H9 (cell line): ENCODE measurements around the gene TPP1. TPM values are rescaled to one million over a fixed set of nuclear protein-coding genes. Genes with fewer than 3 reads are reported as not detected.

Experiments used
- DNase-seq: peaks from one replicate; pipeline ENCODE4 v3.0.0-alpha.2; 2017
- H2AFZ ChIP-seq: one replicate; pipeline ENCODE4 v1.6.1; 2013; ENCODE audit warnings: mild to moderate bottlenecking, low read length, control low read depth, moderate library complexity
- H2AK5ac ChIP-seq: 2 replicates; pipeline ENCODE4 v1.6.1; 2013; ENCODE audit warnings: low read length, control low read depth, mixed read lengths; ENCODE audit not compliant: insufficient read length
- H2BK120ac ChIP-seq: one replicate; pipeline ENCODE4 v1.6.1; 2013; ENCODE audit warnings: low read depth, mild to moderate bottlenecking, low read length, control low read depth, inconsistent platforms; ENCODE audit not compliant: poor library complexity, severe bottlenecking
- H2BK12ac ChIP-seq: 2 replicates; pipeline ENCODE4 v1.6.1; 2013; ENCODE audit warnings: low read length, control low read depth, mixed read lengths, low read depth; ENCODE audit not compliant: insufficient read length
- H2BK15ac ChIP-seq: 2 replicates; pipeline ENCODE4 v1.6.1; 2013; ENCODE audit warnings: low read depth, low read length, control low read depth
- H2BK20ac ChIP-seq: one replicate; pipeline ENCODE4 v1.6.1; 2013; ENCODE audit warnings: low read depth, mild to moderate bottlenecking, low read length, control low read depth, inconsistent platforms; ENCODE audit not compliant: poor library complexity, severe bottlenecking
- H2BK5ac ChIP-seq: 2 replicates; pipeline ENCODE4 v1.6.1; 2013; ENCODE audit warnings: low read length, control low read depth, mixed read lengths; ENCODE audit not compliant: insufficient read length
- H3K14ac ChIP-seq: 2 replicates; pipeline ENCODE4 v1.6.1; 2013; ENCODE audit warnings: low read length, control low read depth; ENCODE audit not compliant: insufficient read depth
- H3K18ac ChIP-seq: 2 replicates; pipeline ENCODE4 v1.6.1; 2013; ENCODE audit warnings: low read depth, mild to moderate bottlenecking, mixed read lengths, low read length, control low read depth; ENCODE audit not compliant: insufficient read length
- H3K23ac ChIP-seq: 2 replicates; pipeline ENCODE4 v1.6.1; 2013; ENCODE audit warnings: low read length, control low read depth, mixed read lengths, low read depth; ENCODE audit not compliant: insufficient read length
- H3K23me2 ChIP-seq: 2 replicates; pipeline ENCODE4 v1.6.1; 2013; ENCODE audit warnings: low read depth, mild to moderate bottlenecking, mixed read lengths, low read length, control low read depth; ENCODE audit not compliant: insufficient read length, poor library complexity, severe bottlenecking
- H3K27ac ChIP-seq: 2 replicates; pipeline ENCODE4 v1.5.1; 2013; ENCODE audit warnings: low read length, control low read depth, mixed read lengths, low read depth; ENCODE audit not compliant: insufficient read length
- H3K27me3 ChIP-seq: 2 replicates; pipeline ENCODE4 v1.6.1; 2013; ENCODE audit warnings: low read length, control low read depth, inconsistent platforms; ENCODE audit not compliant: insufficient read depth
- H3K4ac ChIP-seq: 2 replicates; pipeline ENCODE4 v1.6.1; 2013; ENCODE audit warnings: low read depth, mild to moderate bottlenecking, control low read depth, inconsistent platforms, low read length, moderate library complexity
- H3K4me1 ChIP-seq: 2 replicates; pipeline ENCODE4 v1.6.1; 2013; ENCODE audit warnings: low read length, control low read depth, inconsistent platforms; ENCODE audit not compliant: insufficient read depth
- H3K4me2 ChIP-seq: 2 replicates; pipeline ENCODE4 v1.6.1; 2013; ENCODE audit warnings: low read length, control low read depth, mixed read lengths; ENCODE audit not compliant: insufficient read length, insufficient read depth
- H3K56ac ChIP-seq: 2 replicates; pipeline ENCODE4 v1.6.1; 2013; ENCODE audit warnings: low read depth, mild to moderate bottlenecking, mixed read lengths, low read length, control low read depth; ENCODE audit not compliant: insufficient read length
- H3K79me1 ChIP-seq: 2 replicates; pipeline ENCODE4 v1.6.1; 2013; ENCODE audit warnings: low read depth, mild to moderate bottlenecking, moderate library complexity, low read length, control low read depth, inconsistent platforms; ENCODE audit not compliant: insufficient read depth, poor library complexity, severe bottlenecking
- H3K79me2 ChIP-seq: 2 replicates; pipeline ENCODE4 v1.6.1; 2013; ENCODE audit warnings: low read length, control low read depth, inconsistent platforms; ENCODE audit not compliant: insufficient read depth
- H3K9ac ChIP-seq: 2 replicates; pipeline ENCODE4 v1.6.1; 2013; ENCODE audit warnings: low read length, control low read depth, mixed read lengths; ENCODE audit not compliant: insufficient read length; ENCODE audit errors: extremely low read depth
- H3K9me3 ChIP-seq: one replicate; pipeline ENCODE4 v1.6.1; 2013; ENCODE audit warnings: low read depth, low read length, inconsistent platforms; ENCODE audit not compliant: control insufficient read depth
- H3T11ph ChIP-seq: one replicate; pipeline ENCODE4 v1.6.1; 2013; ENCODE audit warnings: mild to moderate bottlenecking, low read length, control low read depth, inconsistent platforms
- H4K20me1 ChIP-seq: one replicate; pipeline ENCODE4 v1.6.1; 2013; ENCODE audit not compliant: control insufficient read depth, insufficient read length, insufficient read depth
- H4K5ac ChIP-seq: 2 replicates; pipeline ENCODE4 v1.6.1; 2013; ENCODE audit warnings: low read depth, mild to moderate bottlenecking, mixed read lengths, low read length, control low read depth; ENCODE audit not compliant: insufficient read length
- H4K8ac ChIP-seq: replicated peaks from 2 replicates; pipeline ENCODE4 v1.6.1; 2013; ENCODE audit warnings: low read length, control low read depth, mixed read lengths, low read depth; ENCODE audit not compliant: insufficient read length
- H4K91ac ChIP-seq: 2 replicates; pipeline ENCODE4 v1.6.1; 2013; ENCODE audit warnings: low read depth, mild to moderate bottlenecking, moderate library complexity, mixed read lengths, low read length, control low read depth; ENCODE audit not compliant: insufficient read length
- H3K27ac Mint-ChIP-seq, 3 experiments: 2 replicates in 2 of 3; 3 replicates in 1 of 3; pipeline ENCODE4 v1.8.0; 2020 to 2021; ENCODE audit warnings: mixed read lengths in 3 of 3, mild to moderate bottlenecking in 1 of 3, moderate library complexity in 1 of 3
- H3K27me3 Mint-ChIP-seq: 2 replicates; pipeline ENCODE4 v1.8.0; 2021; ENCODE audit warnings: low read depth, mild to moderate bottlenecking, moderate library complexity, mixed read lengths
- H3K36me3 Mint-ChIP-seq, 3 experiments: 2 replicates in 2 of 3; 3 replicates in 1 of 3; pipeline ENCODE4 v1.8.0; 2020 to 2021; ENCODE audit warnings: low read depth in 3 of 3, mixed read lengths in 3 of 3; ENCODE audit not compliant: insufficient read depth in 1 of 3
- H3K4me1 Mint-ChIP-seq, 2 experiments: 2 replicates each; pipeline ENCODE4 v1.8.0; 2020; ENCODE audit warnings: mixed read lengths in 2 of 2
- H3K4me3 Mint-ChIP-seq, 2 experiments: 2 replicates in 1 of 2; 3 replicates in 1 of 2; pipeline ENCODE4 v1.8.0; 2020 to 2021; ENCODE audit warnings: mild to moderate bottlenecking in 2 of 2, mixed read lengths in 2 of 2, moderate library complexity in 1 of 2
- H3K9me3 Mint-ChIP-seq, 2 experiments: 2 replicates in 1 of 2; 3 replicates in 1 of 2; pipeline ENCODE4 v1.8.0; 2020; ENCODE audit warnings: mild to moderate bottlenecking in 2 of 2, mixed read lengths in 2 of 2, moderate library complexity in 1 of 2
- CTCF ChIP-seq: fragments of 200-600 bp; sonication (generic); conservative IDR thresholded peaks from 3 replicates; pipeline ENCODE4 v1.8.0; 2021; ENCODE audit warnings: antibody characterized with exemption, mild to moderate bottlenecking
- WGBS: extraction: QIAGEN DNeasy Blood & Tissue Kit; methylation state at CpG from one replicate; pipeline ENCODE4 v1.1.7; 2013; ENCODE audit warnings: missing lambda C conversion rate, low lambda C conversion rate, mixed read lengths; ENCODE audit not compliant: insufficient read length; ENCODE audit errors: extremely low coverage; 5-methylcytosine and 5-hydroxymethylcytosine counted together
- total RNA-seq: library from RNA; stranded (reverse); gene quantifications from 2 replicates; pipeline ENCODE4 v1.2.1, GENCODE V29; 2021

TPP1 gene
- total RNA-seq, 1 experiment from 2014 or later: 37.2 TPM

DNA sequence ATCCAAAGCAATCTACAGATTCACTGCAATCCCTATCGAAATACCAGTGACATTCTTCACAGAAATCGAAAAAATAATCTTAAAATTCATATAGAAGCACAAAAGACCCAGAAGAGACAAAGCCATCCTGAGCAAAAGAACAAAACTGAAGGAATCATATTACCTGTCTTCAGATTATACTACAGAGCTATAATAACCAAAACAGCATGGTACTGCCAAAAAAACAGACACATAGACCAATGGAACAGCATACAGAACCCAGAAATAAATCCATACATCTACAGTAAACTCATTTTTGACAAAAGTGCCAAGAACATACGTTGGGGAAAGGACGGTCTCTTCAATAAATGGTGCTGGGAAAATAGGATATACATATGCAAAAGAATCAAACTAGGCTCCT is 34.7 kb downstream of the TPP1 start:
- Histone ChIP-seq H3K4me1 (no peaks in the 10 kb centered on the region), H3K56ac (no peak overlapping the region), H3K23me2 (no peaks in the 10 kb centered on the region), H3K14ac (no peak overlapping the region), H2BK20ac (no peak overlapping the region), H3K27me3 (no peaks in the 10 kb centered on the region), H3K18ac (no peak overlapping the region), H3K27ac (no peak overlapping the region), H2AK5ac (no peak overlapping the region), H3K79me2 (no peaks in the 10 kb centered on the region), H2BK120ac (no peak overlapping the region), H3K9me3 (no peaks in the 10 kb centered on the region), H2BK12ac (no peak overlapping the region), H4K20me1 (no peaks in the 10 kb centered on the region), H4K91ac (no peak overlapping the region), H2BK15ac (no peak overlapping the region), H2BK5ac (no peak overlapping the region), H3K79me1 (no peaks in the 10 kb centered on the region), H3K23ac (no peak overlapping the region), H4K5ac (no peak overlapping the region), H3K4me2 (no peak overlapping the region), H3K4ac (no peak overlapping the region), H2AFZ (no peak overlapping the region), H4K8ac (no peak overlapping the region), H3T11ph (no peak overlapping the region), H3K9ac (no peak overlapping the region)
- H3K9me3 Mint-ChIP-seq: peaks cover 19 to 20% of the 10 kb centered on the region in 2 experiments
- H3K4me3 Mint-ChIP-seq: no peak overlapping the region
- H3K36me3 Mint-ChIP-seq: peaks cover 7 to 17% (median 9%) of the 10 kb centered on the region in 3 experiments; a peak in 5 of 7 replicates
- no peaks in the 10 kb centered on the region for H3K27me3 Mint-ChIP-seq
- no peak overlapping the region for H3K27ac Mint-ChIP-seq
- no peak for TF ChIP-seq CTCF
- DNase-seq: no peak
- no peaks in the 10 kb centered on the region for H3K4me1 Mint-ChIP-seq
- no CpG with 5 or more reads among the region's 4 CpGs for WGBS
